Endometrial microvascular endothelial cells (primary cell): ENCODE results near the gene GULP1. TPM values are rescaled to one million over a fixed set of nuclear protein-coding genes. Genes with fewer than 3 reads are reported as not detected.
"Not testable (repeated sequence)": the region's sequence is repeated elsewhere in the genome, so short reads cannot be mapped to it uniquely, and the experiment has no call there.

Experiments used
- in situ Hi-C: cut with HindIII; loops from 2 replicates; pipeline ENCODE4 v1.10.0; 2017; ENCODE audit warnings: low sequenced_read_pairs, low pct_unique_long_range_greater_than_20kb; ENCODE audit errors: inconsistent ontology term
- total RNA-seq: library from RNA; depleted of rRNA; stranded (reverse); fragments of >200 nt; gene quantifications from one replicate; pipeline ENCODE4 v1.2.3, GENCODE V29; 2015; ENCODE audit errors: inconsistent ontology term

The GULP1 gene
- total RNA-seq, 1 donor from 2014 or later, result 34.9 TPM

GRCh38 chr2:188440849-188441248 is 149.2 kb downstream of the GULP1 start:
- in situ Hi-C loops, result no loop called here

GRCh38 chr2:188441288-188441947 is 149.7 kb downstream of the GULP1 start:
- in situ Hi-C loops, result no loop called here

GRCh38 chr2:188443207-188443606 is 151.5 kb downstream of the GULP1 start:
- in situ Hi-C loops, result no loop called here

GRCh38 chr2:188444106-188444835 is 152.6 kb downstream of the GULP1 start:
- in situ Hi-C loops, result no loop called here

GRCh38 chr2:188449561-188449960 is 157.9 kb downstream of the GULP1 start:
- in situ Hi-C loops, result no loop called here

- in situ Hi-C loops, result no loop called here
These were observed 158.3 kb downstream of the GULP1 start for GRCh38 chr2:188449971-188450370.

- in situ Hi-C loops, result no loop called here
These were observed 159.2 kb downstream of the GULP1 start for GRCh38 chr2:188450732-188451483.

- in situ Hi-C loops, result no loop called here
These were observed 160.4 kb downstream of the GULP1 start for GRCh38 chr2:188452084-188452483.

GRCh38 chr2:188456114-188456909 is 164.6 kb downstream of the GULP1 start:
- in situ Hi-C loops, result no loop called here

- in situ Hi-C loops, result no loop called here
These were observed 167.4 kb downstream of the GULP1 start for GRCh38 chr2:188459061-188459460.

GRCh38 chr2:188466078-188466477 is 174.4 kb downstream of the GULP1 start:
- in situ Hi-C loops, result not testable (repeated sequence)

- in situ Hi-C loops, result no loop called here
These were observed 175.1 kb downstream of the GULP1 start for GRCh38 chr2:188466761-188467160.

GRCh38 chr2:188471166-188471565 is 179.5 kb downstream of the GULP1 start:
- in situ Hi-C loops, result no loop called here

GRCh38 chr2:188473306-188473705 is 181.6 kb downstream of the GULP1 start:
- in situ Hi-C loops, result no loop called here

GRCh38 chr2:188474316-188474715 is 182.6 kb downstream of the GULP1 start:
- in situ Hi-C loops, result no loop called here

GRCh38 chr2:188475945-188476344 is 184.3 kb downstream of the GULP1 start:
- in situ Hi-C loops, result no loop called here

GRCh38 chr2:188477564-188478103 is 186.0 kb downstream of the GULP1 start:
- in situ Hi-C loops, result no loop called here

GRCh38 chr2:188478724-188479123 is 187.1 kb downstream of the GULP1 start:
- in situ Hi-C loops, result no loop called here

- in situ Hi-C loops, result no loop called here
These were observed 189.8 kb downstream of the GULP1 start for GRCh38 chr2:188481474-188481873.
